Measurements from ENCODE around the gene RAB33B.

RAB33B gene

GRCh38 chr4:139472852-139473251, 18.9 kb downstream of the RAB33B start:
- H4K20me1 ChIP-seq = 0 out of 2 replicates have a peak, but pooled peaks cover 7% of the 10 kb centered on the region
- no peak overlapping the region for H3K4me3 ChIP-seq
- no peak for TF ChIP-seq Cebpa-rat (IDR thresholded peaks at IDR 0.05)
- H3K36me3 ChIP-seq = peaks cover 40% of the 10 kb centered on the region
- no peak overlapping the region for H3K27ac ChIP-seq
- no peak overlapping the region for H3K4me2 ChIP-seq
- no peaks in the 10 kb centered on the region for H3K4me1 ChIP-seq
- no peaks in the 10 kb centered on the region for H3K27me3 ChIP-seq
- peaks cover 45% of the 10 kb centered on the region for H3K9me3 ChIP-seq
- H3K9ac ChIP-seq = no peak overlapping the region

DNA sequence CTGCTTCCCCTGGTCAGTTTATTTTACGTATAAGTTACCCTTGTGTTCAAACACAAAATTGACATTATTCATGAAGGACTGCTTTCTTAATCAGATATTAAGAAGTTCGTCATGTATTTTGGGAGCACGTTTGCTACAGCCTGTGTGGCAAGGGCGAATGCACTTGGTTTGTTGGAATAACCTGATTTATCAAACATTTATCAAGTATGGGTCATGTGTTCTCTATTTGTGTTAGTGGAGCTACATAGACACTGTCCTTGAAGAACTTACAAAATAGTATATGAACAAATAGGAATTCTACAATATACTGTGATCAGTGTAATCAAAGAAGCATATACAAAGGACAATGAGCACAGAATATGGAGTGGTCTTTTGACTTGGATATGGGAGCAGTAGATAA, 22.4 kb downstream of the RAB33B start:
- no peak overlapping the region for H3K4me3 ChIP-seq
- H3K9me3 ChIP-seq = peaks cover 12% of the 10 kb centered on the region
- H3K36me3 ChIP-seq = peaks cover 18% of the 10 kb centered on the region
- H4K20me1 ChIP-seq = no peaks in the 10 kb centered on the region
- no peaks in the 10 kb centered on the region for H3K4me1 ChIP-seq
- H3K27me3 ChIP-seq = no peaks in the 10 kb centered on the region
- no peak for TF ChIP-seq Cebpa-rat (IDR thresholded peaks at IDR 0.05)
- H3K9ac ChIP-seq = no peak overlapping the region
- H3K27ac ChIP-seq = no peak overlapping the region
- H3K4me2 ChIP-seq = no peak overlapping the region

GRCh38 chr4:139481465-139481864, 27.5 kb downstream of the RAB33B start:
- Histone ChIP-seq H4K20me1 (no peaks in the 10 kb centered on the region), H3K27me3 (no peaks in the 10 kb centered on the region), H3K9ac (no peak overlapping the region), H3K27ac (no peak overlapping the region), H3K4me2 (no peak overlapping the region), H3K4me3 (no peak overlapping the region), H3K9me3 (no peaks in the 10 kb centered on the region), H3K4me1 (no peaks in the 10 kb centered on the region), H3K36me3 (no peaks in the 10 kb centered on the region)
- TF ChIP-seq Cebpa-rat (IDR thresholded peaks at IDR 0.05) = no peak

- TF ChIP-seq Cebpa-rat (IDR thresholded peaks at IDR 0.05) = no peak
- no peaks in the 10 kb centered on the region for H3K9me3 ChIP-seq
- no peak overlapping the region for H3K4me3 ChIP-seq
- no peak overlapping the region for H3K4me2 ChIP-seq
- H3K27ac ChIP-seq = no peak overlapping the region
- no peak overlapping the region for H3K9ac ChIP-seq
- no peaks in the 10 kb centered on the region for H3K36me3 ChIP-seq
- H4K20me1 ChIP-seq = no peaks in the 10 kb centered on the region
- H3K4me1 ChIP-seq = no peaks in the 10 kb centered on the region
- H3K27me3 ChIP-seq = no peaks in the 10 kb centered on the region
Observed at GRCh38 chr4:139483000-139483399, 29.1 kb downstream of the RAB33B start.

DNA sequence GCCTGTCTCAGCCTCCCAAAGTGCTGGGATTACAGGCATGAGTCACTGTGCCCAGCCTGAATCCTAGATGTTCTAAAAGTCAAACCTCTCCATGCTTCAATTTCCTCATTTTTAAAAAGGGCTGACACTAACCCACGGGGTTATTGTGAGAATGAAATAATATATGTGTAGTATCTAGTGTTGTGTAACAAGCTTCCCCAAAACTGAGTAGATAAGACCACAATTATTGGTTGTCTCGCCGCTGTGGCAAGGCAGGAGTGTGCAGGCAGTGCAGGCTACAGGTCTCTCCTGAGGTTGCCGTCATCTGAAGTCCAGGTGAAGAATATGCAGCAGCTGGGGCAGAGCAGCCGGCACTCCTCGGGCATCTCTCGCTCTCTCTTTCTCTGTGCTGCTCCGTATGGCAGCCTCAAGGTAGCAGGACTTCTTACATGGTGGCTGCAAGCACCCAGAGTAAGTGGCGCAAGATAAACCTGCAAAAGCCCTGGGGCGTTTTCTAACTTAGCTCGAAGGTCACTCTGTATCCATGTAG, 30.9 kb downstream of the RAB33B start:
- no peak overlapping the region for H3K4me3 ChIP-seq
- no peak for TF ChIP-seq Cebpa-rat (IDR thresholded peaks at IDR 0.05)
- no peak overlapping the region for H3K27ac ChIP-seq
- H3K4me1 ChIP-seq = no peaks in the 10 kb centered on the region
- no peaks in the 10 kb centered on the region for H3K27me3 ChIP-seq
- no peaks in the 10 kb centered on the region for H3K9me3 ChIP-seq
- no peak overlapping the region for H3K4me2 ChIP-seq
- no peak overlapping the region for H3K9ac ChIP-seq
- H4K20me1 ChIP-seq = no peaks in the 10 kb centered on the region
- no peaks in the 10 kb centered on the region for H3K36me3 ChIP-seq

DNA sequence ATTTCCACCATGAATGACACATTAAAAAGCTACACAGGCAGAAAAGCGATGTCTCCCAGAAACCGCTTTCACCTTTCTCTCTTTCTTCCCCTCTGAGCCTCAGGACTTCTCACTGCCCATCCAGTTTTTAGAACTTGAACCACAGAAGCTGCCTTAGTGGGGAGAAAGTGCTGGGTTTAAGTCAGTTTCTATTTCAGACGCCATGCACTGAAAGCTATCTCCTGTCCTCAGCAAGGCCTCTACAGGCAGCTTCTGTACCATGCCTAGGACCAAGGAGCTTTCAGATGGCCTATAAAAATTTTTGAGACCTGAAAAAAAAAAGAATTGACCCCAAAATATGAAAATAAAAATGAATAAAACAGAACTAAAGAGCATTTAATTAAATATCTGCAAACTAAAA, 34.5 kb downstream of the RAB33B start:
- no peaks in the 10 kb centered on the region for H4K20me1 ChIP-seq
- no peak overlapping the region for H3K27ac ChIP-seq
- no peaks in the 10 kb centered on the region for H3K36me3 ChIP-seq
- H3K9me3 ChIP-seq = no peaks in the 10 kb centered on the region
- H3K4me2 ChIP-seq = no peak overlapping the region
- no peaks in the 10 kb centered on the region for H3K4me1 ChIP-seq
- H3K27me3 ChIP-seq = no peaks in the 10 kb centered on the region
- no peak overlapping the region for H3K9ac ChIP-seq
- TF ChIP-seq Cebpa-rat (IDR thresholded peaks at IDR 0.05) = no peak
- no peak overlapping the region for H3K4me3 ChIP-seq

DNA sequence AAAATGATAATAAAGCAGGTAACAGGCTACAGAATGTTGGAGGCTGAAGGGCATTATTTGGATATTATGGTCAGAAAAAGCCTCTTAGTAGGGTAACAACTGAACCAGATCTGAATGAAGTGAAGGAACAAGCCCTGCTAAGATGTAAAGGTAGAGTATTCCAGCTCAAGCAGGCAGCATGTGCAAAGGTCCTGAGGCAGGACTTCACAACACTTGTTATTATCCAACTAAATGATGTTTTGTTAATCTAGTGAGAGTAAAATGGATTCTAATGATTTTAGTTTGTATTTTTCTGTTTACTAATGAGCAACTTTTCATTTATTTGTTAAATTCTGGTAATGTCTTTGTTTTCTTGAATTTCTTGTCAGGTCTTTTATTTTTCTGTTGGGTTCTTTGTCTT, 35.7 kb downstream of the RAB33B start:
- Histone ChIP-seq H3K4me1 (no peaks in the 10 kb centered on the region), H4K20me1 (no peaks in the 10 kb centered on the region), H3K9ac (no peak overlapping the region), H3K36me3 (no peaks in the 10 kb centered on the region), H3K27me3 (no peaks in the 10 kb centered on the region), H3K9me3 (no peaks in the 10 kb centered on the region), H3K4me2 (no peak overlapping the region), H3K4me3 (no peak overlapping the region), H3K27ac (no peak overlapping the region)
- no peak for TF ChIP-seq Cebpa-rat (IDR thresholded peaks at IDR 0.05)

DNA sequence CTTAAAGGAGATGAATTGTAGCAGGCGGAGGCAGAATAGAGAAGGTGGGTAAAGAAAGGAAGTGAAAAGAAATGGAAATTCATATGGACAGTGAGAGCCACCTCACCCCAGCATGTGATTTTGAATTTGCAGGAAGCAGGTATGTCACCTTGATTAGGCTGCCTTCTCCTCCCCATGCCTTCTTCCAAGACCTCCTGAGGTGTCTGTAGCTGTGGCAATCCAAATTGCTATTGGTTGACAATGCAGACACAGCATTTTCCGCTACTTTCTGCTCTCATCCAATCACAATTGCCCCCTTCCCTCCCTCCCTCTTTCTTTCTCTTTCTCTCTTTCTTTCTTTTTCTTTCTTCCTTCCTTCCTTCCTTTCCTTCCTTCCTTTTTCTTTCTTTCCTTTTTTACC, 38.5 kb downstream of the RAB33B start:
- Histone ChIP-seq H3K4me2 (no peak overlapping the region), H4K20me1 (no peaks in the 10 kb centered on the region), H3K9ac (no peak overlapping the region), H3K27me3 (no peaks in the 10 kb centered on the region), H3K9me3 (no peaks in the 10 kb centered on the region), H3K4me1 (no peaks in the 10 kb centered on the region), H3K4me3 (no peak overlapping the region), H3K36me3 (no peaks in the 10 kb centered on the region), H3K27ac (no peak overlapping the region)
- no peak for TF ChIP-seq Cebpa-rat (IDR thresholded peaks at IDR 0.05)

- H3K36me3 ChIP-seq = no peaks in the 10 kb centered on the region
- H3K4me2 ChIP-seq = no peak overlapping the region
Observed at GRCh38 chr4:139493176-139493575, 39.3 kb downstream of the RAB33B start.

GRCh38 chr4:139499186-139499585, 45.3 kb downstream of the RAB33B start:
- Histone ChIP-seq H3K4me3 (no peak overlapping the region), H3K9me3 (no peaks in the 10 kb centered on the region), H3K9ac (no peak overlapping the region), H3K4me2 (no peak overlapping the region), H4K20me1 (no peaks in the 10 kb centered on the region), H3K4me1 (no peaks in the 10 kb centered on the region), H3K36me3 (0 out of 2 replicates have a peak, but pooled peaks cover 4% of the 10 kb centered on the region), H3K27ac (no peak overlapping the region), H3K27me3 (no peaks in the 10 kb centered on the region)
- no peak for TF ChIP-seq Cebpa-rat (IDR thresholded peaks at IDR 0.05)

More at GRCh38 chr4:139493176-139493575, 39.3 kb downstream of the RAB33B start:
- H4K20me1 ChIP-seq = no peaks in the 10 kb centered on the region
- no peaks in the 10 kb centered on the region for H3K4me1 ChIP-seq
- no peak overlapping the region for H3K9ac ChIP-seq
- TF ChIP-seq Cebpa-rat (IDR thresholded peaks at IDR 0.05) = no peak
- H3K27ac ChIP-seq = no peak overlapping the region
- H3K27me3 ChIP-seq = no peaks in the 10 kb centered on the region
- no peak overlapping the region for H3K4me3 ChIP-seq
- H3K9me3 ChIP-seq = no peaks in the 10 kb centered on the region

DNA sequence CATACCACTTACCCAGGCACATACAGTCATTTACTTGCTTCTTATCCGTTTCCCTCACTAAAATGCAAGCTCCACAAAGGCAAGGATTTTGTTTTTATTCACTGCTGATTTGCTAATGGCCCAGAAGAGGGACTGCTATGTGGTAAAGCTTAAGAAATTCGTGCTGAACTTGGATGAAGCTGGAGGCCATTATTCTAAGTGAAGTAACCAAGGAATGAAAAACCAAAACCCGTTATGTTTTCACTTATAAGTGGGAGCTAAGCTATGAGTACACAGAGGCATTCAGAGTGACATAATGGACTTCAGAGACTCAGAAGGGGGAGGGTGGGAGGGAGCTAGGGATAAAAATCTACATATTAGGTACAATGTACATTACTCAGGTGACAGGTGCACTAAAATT, 47.2 kb downstream of the RAB33B start:
- H3K36me3 ChIP-seq = peaks cover 17% of the 10 kb centered on the region
- H3K4me1 ChIP-seq = no peaks in the 10 kb centered on the region
- no peak for TF ChIP-seq Cebpa-rat (IDR thresholded peaks at IDR 0.05)
- H3K27me3 ChIP-seq = no peaks in the 10 kb centered on the region
- no peak overlapping the region for H3K9ac ChIP-seq
- no peaks in the 10 kb centered on the region for H3K9me3 ChIP-seq
- H3K4me3 ChIP-seq = no peak overlapping the region
- H4K20me1 ChIP-seq = no peaks in the 10 kb centered on the region
- no peak overlapping the region for H3K27ac ChIP-seq
- H3K4me2 ChIP-seq = no peak overlapping the region

Data from BLaER1 (cell line).